K562 (cell line): ENCODE measurements around the gene HCAR1. TPM values are rescaled to one million over a fixed set of nuclear protein-coding genes. Genes with fewer than 3 reads are reported as not detected.
A peak's percentile ranks its signal among the peaks of the same experiment; 100 is the strongest.

Experiments used
- BMI1 ChIP-seq: fragments of 150-350 bp; IDR thresholded peaks from 2 replicates; pipeline ENCODE4 v1.6.1; 2014; ENCODE audit warnings: low read length
- E2F3 ChIP-seq: fragments of 250-450 bp; sonication (Bioruptor Pico); IDR thresholded peaks from 2 replicates; pipeline ENCODE4 v1.4.0; 2020; ENCODE audit warnings: mild to moderate bottlenecking
- ELF1 ChIP-seq: fragments of 200-800 bp; sonication (Bioruptor generic); IDR thresholded peaks from 2 replicates; pipeline ENCODE4 v1.6.1; 2016; ENCODE audit warnings: missing genetic modification characterization, missing compliant biosample characterization
- KDM2B ChIP-seq: fragments of 250-450 bp; sonication (Bioruptor Pico); IDR thresholded peaks from 2 replicates; pipeline ENCODE4 v1.8.0; 2021; ENCODE audit warnings: mild to moderate bottlenecking, moderate library complexity
- KLF13 ChIP-seq: fragments of 450-650 bp; IDR thresholded peaks from 2 replicates; pipeline ENCODE4 v1.6.1; 2016; ENCODE audit warnings: missing genetic modification characterization, low read depth, mild to moderate bottlenecking, missing compliant biosample characterization, moderate library complexity, borderline replicate concordance
- LCOR ChIP-seq: sonication (generic); formaldehyde crosslinking; IDR thresholded peaks from 2 replicates; pipeline ENCODE4 v1.8.0; 2022; ENCODE audit warnings: mild to moderate bottlenecking, missing genetic modification reagents
- MAFK ChIP-seq: IDR thresholded peaks from 2 replicates; pipeline ENCODE4 v1.6.1; 2011; ENCODE audit warnings: low read length, improper control_type of control experiment
- MECOM ChIP-seq: fragments of 250-450 bp; sonication (Bioruptor Pico); IDR thresholded peaks from 2 replicates; pipeline ENCODE4 v1.8.0; 2022; ENCODE audit warnings: inconsistent platforms
- NFE2L1 ChIP-seq: fragments of 450-650 bp; IDR thresholded peaks from 2 replicates; pipeline ENCODE4 v1.6.1; 2016; ENCODE audit warnings: missing genetic modification characterization, low read depth, mild to moderate bottlenecking, missing compliant biosample characterization, moderate library complexity, borderline replicate concordance
- NR2C1 ChIP-seq, 2 experiments: fragments of 450-650 bp; IDR thresholded peaks; 2 replicates each; pipeline ENCODE4 v1.6.1; 2017; ENCODE audit warnings: mild to moderate bottlenecking in 2 of 2, antibody characterized with exemption in 1 of 2, inconsistent platforms in 1 of 2, missing compliant biosample characterization in 1 of 2, missing genetic modification characterization in 1 of 2
- PTRF ChIP-seq: fragments of 450-650 bp; IDR thresholded peaks from 2 replicates; pipeline ENCODE4 v1.6.1; 2016; ENCODE audit warnings: mild to moderate bottlenecking, missing genetic modification characterization, missing compliant biosample characterization
- RNF2 ChIP-seq: sonication (generic); IDR thresholded peaks from 2 replicates; pipeline ENCODE4 v1.6.1; 2016
- SAFB ChIP-seq: fragments of 200-400 bp; formaldehyde crosslinking; IDR thresholded peaks from 2 replicates; pipeline ENCODE4 v1.6.1; 2017; ENCODE audit warnings: low read depth, low read length, borderline replicate concordance
- SNIP1 ChIP-seq: fragments of 450-650 bp; IDR thresholded peaks from 2 replicates; pipeline ENCODE4 v1.7.1; 2017; ENCODE audit warnings: low read depth, mild to moderate bottlenecking
- STAT5A ChIP-seq: IDR thresholded peaks from 2 replicates; pipeline ENCODE4 v1.6.1; 2012; ENCODE audit warnings: low read length, inconsistent platforms, borderline replicate concordance
- TBL1XR1 ChIP-seq, 2 experiments: IDR thresholded peaks; 2 replicates each; pipeline ENCODE4 v1.6.1; 2012; ENCODE audit warnings: improper control_type of control experiment in 2 of 2, low read length in 2 of 2, mild to moderate bottlenecking in 1 of 2
- XRCC4 ChIP-seq: IDR thresholded peaks from one replicate; pipeline ENCODE4 v1.6.1; 2011; ENCODE audit not compliant: insufficient read depth, insufficient read length; ENCODE audit errors: extremely low read depth
- ZFP30 ChIP-seq: fragments of 250-450 bp; sonication (Bioruptor Pico); IDR thresholded peaks from 2 replicates; pipeline ENCODE4 v1.8.0; 2022; ENCODE audit warnings: moderate library complexity, mild to moderate bottlenecking, inconsistent platforms, borderline replicate concordance
- ZNF444 ChIP-seq: fragments of 250-450 bp; sonication (Bioruptor Pico); IDR thresholded peaks from 2 replicates; pipeline ENCODE4 v1.4.0; 2020; ENCODE audit warnings: mild to moderate bottlenecking, moderate library complexity
- ZNF507 ChIP-seq: conservative IDR thresholded peaks from 2 replicates; pipeline ENCODE4 v1.6.1; 2017; ENCODE audit warnings: missing genetic modification characterization, missing compliant biosample characterization
- polyA plus RNA-seq, 8 experiments: library from polyadenylated mRNA; depleted of rRNA in 4 of 8; stranded (reverse) in 5 of 8; unstranded in 3 of 8; fragments of >200 nt; fragmentation: Nextera tagmentation in 2 of 8; fragmentation: Illumina TruSeq in 1 of 8; extraction: Ambion mirVana in 2 of 8; extraction: Trizol in 1 of 8; gene quantifications; 2 replicates each; pipeline versions ENCODE4 v1.2.1 to v1.2.3, GENCODE V29; 2011 to 2014; ENCODE audit warnings: inconsistent platforms in 1 of 8, missing spikeins in 1 of 8
- total RNA-seq, 7 experiments: library from RNA; depleted of rRNA in 6 of 7; stranded (reverse); fragments of >200 nt in 6 of 7; fragmentation: Illumina TruSeq in 2 of 7; extraction: Trizol in 2 of 7; gene quantifications; 2 replicates each; pipeline versions ENCODE4 v1.2.1 to v1.2.3, GENCODE V29; 2011 to 2021; ENCODE audit warnings: low replicate concordance in 1 of 7
- TF ChIP-seq, protein P1 (sequence below), 2 experiments: fragments of 150-350 bp in 1 of 2; IDR thresholded peaks; 2 replicates each; pipeline ENCODE4 v1.6.1; 2012 to 2016; ENCODE audit warnings: low read depth in 2 of 2, low read length in 2 of 2, mild to moderate bottlenecking in 1 of 2, moderate library complexity in 1 of 2
- TF ChIP-seq, protein P2 (sequence below): sonication (generic); formaldehyde crosslinking; IDR thresholded peaks from 2 replicates; pipeline ENCODE4 v1.8.0; 2022; ENCODE audit warnings: missing genetic modification reagents, mild to moderate bottlenecking, borderline replicate concordance

Gene HCAR1
- total and polyA plus RNA-seq, 9 of the 15 experiments (the other 6 are each of a cell fraction or from before 2014, with no cell fraction given) = not detected

DNA sequence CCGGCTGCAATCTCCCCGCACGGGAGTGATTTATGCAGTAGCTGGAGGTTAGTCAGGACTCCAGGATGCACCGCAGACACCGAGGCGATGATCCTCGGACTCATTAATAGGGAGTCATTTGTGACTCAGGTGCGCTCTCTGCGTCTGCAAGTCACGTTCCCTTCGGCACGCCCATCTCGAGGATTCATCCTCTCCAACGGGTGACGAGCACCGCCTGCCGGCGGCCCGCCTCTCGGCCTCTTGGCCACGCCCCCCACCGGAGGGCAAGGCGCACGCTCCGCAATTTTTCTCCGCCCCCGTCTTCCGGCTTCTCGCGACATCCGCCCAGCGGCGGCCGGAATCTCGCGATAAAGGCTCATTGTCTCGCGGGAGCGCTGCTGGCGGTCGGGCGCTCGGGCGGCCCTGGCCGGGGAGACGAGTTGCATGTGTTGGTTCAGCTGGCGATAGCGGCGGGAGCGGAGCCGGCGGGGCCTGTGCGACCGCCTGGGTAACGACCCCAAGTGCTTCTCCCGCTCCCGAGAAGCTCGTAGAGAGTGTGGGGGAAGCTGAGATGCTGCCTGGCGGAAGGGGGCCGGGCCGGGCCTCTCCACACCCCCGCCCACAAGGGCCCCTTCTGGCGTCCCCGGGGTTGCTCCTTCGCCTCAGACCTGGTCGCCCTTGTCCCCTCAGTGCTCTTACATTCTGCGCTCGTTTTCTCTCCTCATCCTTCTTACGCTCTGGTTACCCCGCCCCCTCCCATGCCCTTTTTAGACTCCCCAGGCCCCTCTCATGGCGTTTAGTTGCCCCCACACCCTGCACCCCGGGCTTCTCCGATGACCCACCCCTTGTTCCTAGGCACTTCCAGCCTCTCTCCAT is 22.0 kb upstream of the HCAR1 start, which contains the start of gene DENR (continued):
- TF ChIP-seq XRCC4 = no peak
- peak; percentile 66; the same call in 1 of the 2 replicates for TF ChIP-seq MECOM (CRISPR knock-in tag)
- TF ChIP-seq TBL1XR1 (IDR thresholded peaks at IDR 0.05; ENCODE audit: low read length in 2 of 2) = no peak
- TF ChIP-seq ZNF444 (CRISPR knock-in tag) = no peak
- TF ChIP-seq STAT5A = no peak; the same call in 1 of the 2 replicates
- TF ChIP-seq E2F3 (CRISPR knock-in tag) = 0 out of 2 replicates have a peak, but pooled peaks have one; percentile 52
- no peak for TF ChIP-seq ZFP30 (CRISPR knock-in tag)
- TF ChIP-seq, protein P1, sequence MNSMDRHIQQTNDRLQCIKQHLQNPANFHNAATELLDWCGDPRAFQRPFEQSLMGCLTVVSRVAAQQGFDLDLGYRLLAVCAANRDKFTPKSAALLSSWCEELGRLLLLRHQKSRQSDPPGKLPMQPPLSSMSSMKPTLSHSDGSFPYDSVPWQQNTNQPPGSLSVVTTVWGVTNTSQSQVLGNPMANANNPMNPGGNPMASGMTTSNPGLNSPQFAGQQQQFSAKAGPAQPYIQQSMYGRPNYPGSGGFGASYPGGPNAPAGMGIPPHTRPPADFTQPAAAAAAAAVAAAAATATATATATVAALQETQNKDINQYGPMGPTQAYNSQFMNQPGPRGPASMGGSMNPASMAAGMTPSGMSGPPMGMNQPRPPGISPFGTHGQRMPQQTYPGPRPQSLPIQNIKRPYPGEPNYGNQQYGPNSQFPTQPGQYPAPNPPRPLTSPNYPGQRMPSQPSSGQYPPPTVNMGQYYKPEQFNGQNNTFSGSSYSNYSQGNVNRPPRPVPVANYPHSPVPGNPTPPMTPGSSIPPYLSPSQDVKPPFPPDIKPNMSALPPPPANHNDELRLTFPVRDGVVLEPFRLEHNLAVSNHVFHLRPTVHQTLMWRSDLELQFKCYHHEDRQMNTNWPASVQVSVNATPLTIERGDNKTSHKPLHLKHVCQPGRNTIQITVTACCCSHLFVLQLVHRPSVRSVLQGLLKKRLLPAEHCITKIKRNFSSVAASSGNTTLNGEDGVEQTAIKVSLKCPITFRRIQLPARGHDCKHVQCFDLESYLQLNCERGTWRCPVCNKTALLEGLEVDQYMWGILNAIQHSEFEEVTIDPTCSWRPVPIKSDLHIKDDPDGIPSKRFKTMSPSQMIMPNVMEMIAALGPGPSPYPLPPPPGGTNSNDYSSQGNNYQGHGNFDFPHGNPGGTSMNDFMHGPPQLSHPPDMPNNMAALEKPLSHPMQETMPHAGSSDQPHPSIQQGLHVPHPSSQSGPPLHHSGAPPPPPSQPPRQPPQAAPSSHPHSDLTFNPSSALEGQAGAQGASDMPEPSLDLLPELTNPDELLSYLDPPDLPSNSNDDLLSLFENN (IDR thresholded peaks at IDR 0.05; ENCODE audit: low read depth in 2 of 2, low read length in 2 of 2) = no peak
- no peak for TF ChIP-seq SAFB
- no peak for TF ChIP-seq NFE2L1 (tag)
- TF ChIP-seq BMI1 = no peak
- TF ChIP-seq ZNF507 (tag) = no peak
- TF ChIP-seq, protein P2, sequence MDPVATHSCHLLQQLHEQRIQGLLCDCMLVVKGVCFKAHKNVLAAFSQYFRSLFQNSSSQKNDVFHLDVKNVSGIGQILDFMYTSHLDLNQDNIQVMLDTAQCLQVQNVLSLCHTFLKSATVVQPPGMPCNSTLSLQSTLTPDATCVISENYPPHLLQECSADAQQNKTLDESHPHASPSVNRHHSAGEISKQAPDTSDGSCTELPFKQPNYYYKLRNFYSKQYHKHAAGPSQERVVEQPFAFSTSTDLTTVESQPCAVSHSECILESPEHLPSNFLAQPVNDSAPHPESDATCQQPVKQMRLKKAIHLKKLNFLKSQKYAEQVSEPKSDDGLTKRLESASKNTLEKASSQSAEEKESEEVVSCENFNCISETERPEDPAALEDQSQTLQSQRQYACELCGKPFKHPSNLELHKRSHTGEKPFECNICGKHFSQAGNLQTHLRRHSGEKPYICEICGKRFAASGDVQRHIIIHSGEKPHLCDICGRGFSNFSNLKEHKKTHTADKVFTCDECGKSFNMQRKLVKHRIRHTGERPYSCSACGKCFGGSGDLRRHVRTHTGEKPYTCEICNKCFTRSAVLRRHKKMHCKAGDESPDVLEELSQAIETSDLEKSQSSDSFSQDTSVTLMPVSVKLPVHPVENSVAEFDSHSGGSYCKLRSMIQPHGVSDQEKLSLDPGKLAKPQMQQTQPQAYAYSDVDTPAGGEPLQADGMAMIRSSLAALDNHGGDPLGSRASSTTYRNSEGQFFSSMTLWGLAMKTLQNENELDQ (CRISPR knock-in tag) = no peak
- TF ChIP-seq RNF2 = 0 out of 2 replicates have a peak, but pooled peaks have one; percentile 42
- peak; percentile 100 for TF ChIP-seq KLF13 (tag)
- TF ChIP-seq SNIP1 = no peak
- TF ChIP-seq MAFK = 0 out of 2 replicates have a peak, but pooled peaks have one; percentile 41
- TF ChIP-seq ELF1 (tag) = peak; percentile 93
- TF ChIP-seq NR2C1 (IDR thresholded peaks at IDR 0.05) = no peak
- TF ChIP-seq NR2C1 (tag; IDR thresholded peaks at IDR 0.05) = no peak
- TF ChIP-seq KDM2B = no peak
- peak; percentile 84 for TF ChIP-seq LCOR (CRISPR knock-in tag)
- no peak for TF ChIP-seq PTRF (tag)
